Measurements from ENCODE around the gene SPG7.
"Not testable (repeated sequence)": the region's sequence is repeated elsewhere in the genome, so short reads cannot be mapped to it uniquely, and the experiment has no call there.

SPG7 gene

GRCh38 chr16:89586853-89587252 is 78.7 kb downstream of the SPG7 start:
- H3K4me2 ChIP-seq (ENCODE audit: low read length, poor library complexity, severe bottlenecking), result no peak overlapping the region
- H2BK15ac ChIP-seq (ENCODE audit: low read depth, poor library complexity, severe bottlenecking), result peak overlapping the region; percentile 58
- no peak overlapping the region for H3K27ac ChIP-seq (ENCODE audit: low read length, poor library complexity, severe bottlenecking)
- no peaks in the 10 kb centered on the region for H3K9me3 ChIP-seq (ENCODE audit: control insufficient read depth, low read length)
- peaks cover 0 to 15% of the 10 kb centered on the region in 2 experiments for H3K36me3 ChIP-seq (ENCODE audit: control insufficient read depth in 1 of 2, insufficient read depth in 2 of 2, low read depth in 1 of 2, low read length in 2 of 2)
- no peak overlapping the region for H2AFZ ChIP-seq (ENCODE audit: low read depth, low read length)
- H2BK120ac ChIP-seq (ENCODE audit: low read depth, low read length), result no peak overlapping the region
- no peak overlapping the region for H3K4me3 ChIP-seq (ENCODE audit: insufficient read depth in 1 of 2, low read depth in 1 of 2, low read length in 2 of 2)
- H3K79me1 ChIP-seq (replicated peaks; ENCODE audit: low read length, poor library complexity, severe bottlenecking), result peaks cover 2% of the 10 kb centered on the region
- no peak overlapping the region for H3K9ac ChIP-seq (ENCODE audit: low read length)
- peak overlapping the region; percentile 55 for H2AK5ac ChIP-seq (ENCODE audit: low read length, severe bottlenecking)
- H3K27me3 ChIP-seq (ENCODE audit: control insufficient read depth in 1 of 2, insufficient read depth in 1 of 2, low read length in 2 of 2), result no peaks in the 10 kb centered on the region
- H2BK5ac ChIP-seq (ENCODE audit: low read depth, low read length, poor library complexity, severe bottlenecking), result no peak overlapping the region
- H3K18ac ChIP-seq (ENCODE audit: low read depth in 1 of 2, low read length in 2 of 2), result no peak overlapping the region
- H3K23ac ChIP-seq (ENCODE audit: low read length in 2 of 2), result no peak overlapping the region
- H4K91ac ChIP-seq (ENCODE audit: low read length), result peak overlapping the region; percentile 34
- WGBS, result 98% methylated on average over 4 of the region's 25 CpGs
- peak overlapping the region in 1 of 2 experiments; percentile 72 for H2BK12ac ChIP-seq (ENCODE audit: low read length in 2 of 2)
- no peak for DNase-seq
- H3K14ac ChIP-seq (ENCODE audit: low read length in 2 of 2), result no peak overlapping the region
- peak overlapping the region in 1 of 2 experiments; percentile 79 for H3K4ac ChIP-seq (ENCODE audit: low read depth in 1 of 2, low read length in 2 of 2)
- H3K4me1 ChIP-seq (ENCODE audit: control insufficient read depth, insufficient read depth, low read depth, low read length), result peaks cover 26% of the 10 kb centered on the region
- H4K8ac ChIP-seq (ENCODE audit: low read length), result peak overlapping the region; percentile 28

GRCh38 chr16:89587676-89588075 is 79.5 kb downstream of the SPG7 start:
- not testable (repeated sequence) for H4K91ac ChIP-seq (ENCODE audit: low read length); H3K18ac ChIP-seq (ENCODE audit: low read depth in 1 of 2, low read length in 2 of 2); H2BK120ac ChIP-seq (ENCODE audit: low read depth, low read length); H3K4ac ChIP-seq (ENCODE audit: low read depth in 1 of 2, low read length in 2 of 2); H3K4me2 ChIP-seq (ENCODE audit: low read length, poor library complexity, severe bottlenecking); H3K79me1 ChIP-seq (replicated peaks; ENCODE audit: low read length, poor library complexity, severe bottlenecking); H2AFZ ChIP-seq (ENCODE audit: low read depth, low read length); H3K9me3 ChIP-seq (ENCODE audit: control insufficient read depth, low read length); H3K14ac ChIP-seq (ENCODE audit: low read length in 2 of 2); H2BK5ac ChIP-seq (ENCODE audit: low read depth, low read length, poor library complexity, severe bottlenecking); H2AK5ac ChIP-seq (ENCODE audit: low read length, severe bottlenecking); DNase-seq; H3K9ac ChIP-seq (ENCODE audit: low read length); H4K8ac ChIP-seq (ENCODE audit: low read length); H3K4me3 ChIP-seq (ENCODE audit: insufficient read depth in 1 of 2, low read depth in 1 of 2, low read length in 2 of 2); H3K23ac ChIP-seq (ENCODE audit: low read length in 2 of 2); H3K27ac ChIP-seq (ENCODE audit: low read length, poor library complexity, severe bottlenecking); H2BK12ac ChIP-seq (ENCODE audit: low read length in 2 of 2); H2BK15ac ChIP-seq (ENCODE audit: low read depth, poor library complexity, severe bottlenecking); H3K27me3 ChIP-seq (ENCODE audit: control insufficient read depth in 1 of 2, insufficient read depth in 1 of 2, low read length in 2 of 2)
- Histone ChIP-seq H3K36me3 (ENCODE audit: control insufficient read depth in 1 of 2, insufficient read depth in 2 of 2, low read depth in 1 of 2, low read length in 2 of 2) (peaks cover 0 to 14% of the 10 kb centered on the region in 2 experiments), H3K4me1 (ENCODE audit: control insufficient read depth, insufficient read depth, low read depth, low read length) (peaks cover 18% of the 10 kb centered on the region)
- 95% methylated on average over 18 of the region's 36 CpGs for WGBS

- Histone ChIP-seq H3K4me3 (ENCODE audit: insufficient read depth in 1 of 2, low read depth in 1 of 2, low read length in 2 of 2) (no peak overlapping the region), H2AFZ (ENCODE audit: low read depth, low read length) (no peak overlapping the region), H2BK12ac (ENCODE audit: low read length in 2 of 2) (no peak overlapping the region), H3K27ac (ENCODE audit: low read length, poor library complexity, severe bottlenecking) (no peak overlapping the region), H2AK5ac (ENCODE audit: low read length, severe bottlenecking) (no peak overlapping the region), H3K79me1 (replicated peaks; ENCODE audit: low read length, poor library complexity, severe bottlenecking) (no peaks in the 10 kb centered on the region), H3K36me3 (ENCODE audit: control insufficient read depth in 1 of 2, insufficient read depth in 2 of 2, low read depth in 1 of 2, low read length in 2 of 2) (peaks cover 0 to 10% of the 10 kb centered on the region in 2 experiments), H2BK15ac (ENCODE audit: low read depth, poor library complexity, severe bottlenecking) (peak overlapping the region; percentile 26), H3K9ac (ENCODE audit: low read length) (no peak overlapping the region), H3K18ac (ENCODE audit: low read depth in 1 of 2, low read length in 2 of 2) (no peak overlapping the region), H2BK120ac (ENCODE audit: low read depth, low read length) (no peak overlapping the region), H2BK5ac (ENCODE audit: low read depth, low read length, poor library complexity, severe bottlenecking) (no peak overlapping the region), H3K4ac (ENCODE audit: low read depth in 1 of 2, low read length in 2 of 2) (no peak overlapping the region), H3K4me1 (ENCODE audit: control insufficient read depth, insufficient read depth, low read depth, low read length) (peaks cover 12% of the 10 kb centered on the region), H4K8ac (ENCODE audit: low read length) (no peak overlapping the region), H3K14ac (ENCODE audit: low read length in 2 of 2) (no peak overlapping the region), H3K4me2 (ENCODE audit: low read length, poor library complexity, severe bottlenecking) (no peak overlapping the region), H4K91ac (ENCODE audit: low read length) (no peak overlapping the region), H3K9me3 (ENCODE audit: control insufficient read depth, low read length) (no peaks in the 10 kb centered on the region), H3K27me3 (ENCODE audit: control insufficient read depth in 1 of 2, insufficient read depth in 1 of 2, low read length in 2 of 2) (no peaks in the 10 kb centered on the region), H3K23ac (ENCODE audit: low read length in 2 of 2) (no peak overlapping the region)
- WGBS, result 97% methylated on average over 26 of the region's 26 CpGs
- DNase-seq, result no peak
Measured at GRCh38 chr16:89588413-89589109, 80.4 kb downstream of the SPG7 start.

GRCh38 chr16:89589241-89589926 is 81.2 kb downstream of the SPG7 start:
- Histone ChIP-seq H2BK12ac (ENCODE audit: low read length in 2 of 2) (no peak overlapping the region), H3K18ac (ENCODE audit: low read depth in 1 of 2, low read length in 2 of 2) (no peak overlapping the region), H3K27me3 (ENCODE audit: control insufficient read depth in 1 of 2, insufficient read depth in 1 of 2, low read length in 2 of 2) (no peaks in the 10 kb centered on the region), H3K14ac (ENCODE audit: low read length in 2 of 2) (no peak overlapping the region), H4K8ac (ENCODE audit: low read length) (no peak overlapping the region), H3K79me1 (replicated peaks; ENCODE audit: low read length, poor library complexity, severe bottlenecking) (no peaks in the 10 kb centered on the region), H3K4ac (ENCODE audit: low read depth in 1 of 2, low read length in 2 of 2) (no peak overlapping the region), H3K9ac (ENCODE audit: low read length) (no peak overlapping the region), H2AFZ (ENCODE audit: low read depth, low read length) (no peak overlapping the region), H3K4me1 (ENCODE audit: control insufficient read depth, insufficient read depth, low read depth, low read length) (peaks cover 10% of the 10 kb centered on the region), H3K23ac (ENCODE audit: low read length in 2 of 2) (no peak overlapping the region), H3K9me3 (ENCODE audit: control insufficient read depth, low read length) (no peaks in the 10 kb centered on the region), H3K4me2 (ENCODE audit: low read length, poor library complexity, severe bottlenecking) (no peak overlapping the region), H3K4me3 (ENCODE audit: insufficient read depth in 1 of 2, low read depth in 1 of 2, low read length in 2 of 2) (no peak overlapping the region), H3K36me3 (ENCODE audit: control insufficient read depth in 1 of 2, insufficient read depth in 2 of 2, low read depth in 1 of 2, low read length in 2 of 2) (peaks cover 0 to 5% of the 10 kb centered on the region in 2 experiments), H3K27ac (ENCODE audit: low read length, poor library complexity, severe bottlenecking) (no peak overlapping the region), H2BK120ac (ENCODE audit: low read depth, low read length) (no peak overlapping the region), H4K91ac (ENCODE audit: low read length) (no peak overlapping the region), H2BK5ac (ENCODE audit: low read depth, low read length, poor library complexity, severe bottlenecking) (no peak overlapping the region), H2BK15ac (ENCODE audit: low read depth, poor library complexity, severe bottlenecking) (no peak overlapping the region), H2AK5ac (ENCODE audit: low read length, severe bottlenecking) (no peak overlapping the region)
- DNase-seq, result no peak
- 93% methylated on average over 21 of the region's 21 CpGs for WGBS
